ENCODE results near the gene NEXN.

NEXN gene

GRCh38 chr1:77983997-77984355 is 95.6 kb downstream of the NEXN start:
- H3K4me1 ChIP-seq (ENCODE audit: control insufficient read depth, low read length), result peaks cover 14% of the 10 kb centered on the region
- no peaks in the 10 kb centered on the region for H3K27me3 ChIP-seq (ENCODE audit: control insufficient read depth, low read length)
- H3K79me2 ChIP-seq (ENCODE audit: control insufficient read depth, low read length), result peaks cover 81% of the 10 kb centered on the region
- no peak overlapping the region for H3K27ac ChIP-seq (ENCODE audit: low read depth, low read length)
- peaks cover 40% of the 10 kb centered on the region for H3K36me3 ChIP-seq (ENCODE audit: control insufficient read depth, low read length)
- no peak overlapping the region for H3K4me2 ChIP-seq (ENCODE audit: low read length)
- H3K4me3 ChIP-seq (ENCODE audit: low read length), result no peak overlapping the region
- no peaks in the 10 kb centered on the region for H3K9me3 ChIP-seq (ENCODE audit: control insufficient read depth, insufficient read depth, low read length)
- H4K20me1 ChIP-seq (ENCODE audit: control insufficient read depth, insufficient read depth, low read depth, low read length), result peaks cover 3% of the 10 kb centered on the region; the same call in 1 of the 2 replicates
- TF ChIP-seq CTCF (IDR thresholded peaks at IDR 0.05; ENCODE audit: low read depth, low read length, poor library complexity, severe bottlenecking), result no peak
- no peak for TF ChIP-seq EZH2phosphoT487 (IDR thresholded peaks at IDR 0.05; ENCODE audit: borderline replicate concordance, low read length)
- no peaks in the 10 kb centered on the region for H3F3A ChIP-seq (ENCODE audit: control insufficient read depth, insufficient read depth)
- H3K9me2 ChIP-seq (replicated peaks; ENCODE audit: control insufficient read depth, low read length), result no peaks in the 10 kb centered on the region

- Histone ChIP-seq H3K4me3 (ENCODE audit: low read length) (no peak overlapping the region), H3K9me3 (ENCODE audit: control insufficient read depth, insufficient read depth, low read length) (no peaks in the 10 kb centered on the region), H3K36me3 (ENCODE audit: control insufficient read depth, low read length) (peaks cover 40% of the 10 kb centered on the region), H3F3A (ENCODE audit: control insufficient read depth, insufficient read depth) (no peaks in the 10 kb centered on the region), H3K27me3 (ENCODE audit: control insufficient read depth, low read length) (no peaks in the 10 kb centered on the region), H3K4me1 (ENCODE audit: control insufficient read depth, low read length) (peaks cover 15% of the 10 kb centered on the region), H3K9me2 (replicated peaks; ENCODE audit: control insufficient read depth, low read length) (no peaks in the 10 kb centered on the region), H3K4me2 (ENCODE audit: low read length) (no peak overlapping the region), H3K79me2 (ENCODE audit: control insufficient read depth, low read length) (peaks cover 83% of the 10 kb centered on the region), H4K20me1 (ENCODE audit: control insufficient read depth, insufficient read depth, low read depth, low read length) (peaks cover 3% of the 10 kb centered on the region; the same call in 1 of the 2 replicates), H3K27ac (ENCODE audit: low read depth, low read length) (no peak overlapping the region)
- TF ChIP-seq EZH2phosphoT487 (IDR thresholded peaks at IDR 0.05; ENCODE audit: borderline replicate concordance, low read length), result no peak
Observed at GRCh38 chr1:77984629-77985028, 96.2 kb downstream of the NEXN start.

- no peaks in the 10 kb centered on the region; the same call in 1 of the 2 replicates for H4K20me1 ChIP-seq (ENCODE audit: control insufficient read depth, insufficient read depth, low read depth, low read length)
- no peaks in the 10 kb centered on the region for H3K9me3 ChIP-seq (ENCODE audit: control insufficient read depth, insufficient read depth, low read length)
- H3K36me3 ChIP-seq (ENCODE audit: control insufficient read depth, low read length), result peaks cover 35% of the 10 kb centered on the region
- H3K27ac ChIP-seq (ENCODE audit: low read depth, low read length), result no peak overlapping the region
- peaks cover 82% of the 10 kb centered on the region for H3K79me2 ChIP-seq (ENCODE audit: control insufficient read depth, low read length)
- H3F3A ChIP-seq (ENCODE audit: control insufficient read depth, insufficient read depth), result no peaks in the 10 kb centered on the region
- H3K27me3 ChIP-seq (ENCODE audit: control insufficient read depth, low read length), result no peaks in the 10 kb centered on the region
- no peak overlapping the region for H3K4me2 ChIP-seq (ENCODE audit: low read length)
- no peak overlapping the region for H3K4me3 ChIP-seq (ENCODE audit: low read length)
- no peaks in the 10 kb centered on the region for H3K9me2 ChIP-seq (replicated peaks; ENCODE audit: control insufficient read depth, low read length)
- TF ChIP-seq CTCF (IDR thresholded peaks at IDR 0.05; ENCODE audit: low read depth, low read length, poor library complexity, severe bottlenecking) (no peak), EZH2phosphoT487 (IDR thresholded peaks at IDR 0.05; ENCODE audit: borderline replicate concordance, low read length) (no peak)
- H3K4me1 ChIP-seq (ENCODE audit: control insufficient read depth, low read length), result peaks cover 4% of the 10 kb centered on the region; the same call in 1 of the 2 replicates
Observed at GRCh38 chr1:77986810-77987209, 98.4 kb downstream of the NEXN start.

GRCh38 chr1:77987919-77988318 is 99.5 kb downstream of the NEXN start:
- Histone ChIP-seq H3F3A (ENCODE audit: control insufficient read depth, insufficient read depth) (no peaks in the 10 kb centered on the region), H3K9me3 (ENCODE audit: control insufficient read depth, insufficient read depth, low read length) (no peaks in the 10 kb centered on the region), H3K79me2 (ENCODE audit: control insufficient read depth, low read length) (peaks cover 73% of the 10 kb centered on the region), H3K36me3 (ENCODE audit: control insufficient read depth, low read length) (peaks cover 28% of the 10 kb centered on the region), H3K4me3 (ENCODE audit: low read length) (no peak overlapping the region), H3K9me2 (replicated peaks; ENCODE audit: control insufficient read depth, low read length) (no peaks in the 10 kb centered on the region), H4K20me1 (ENCODE audit: control insufficient read depth, insufficient read depth, low read depth, low read length) (no peaks in the 10 kb centered on the region), H3K27ac (ENCODE audit: low read depth, low read length) (no peak overlapping the region), H3K4me1 (ENCODE audit: control insufficient read depth, low read length) (peaks cover 4% of the 10 kb centered on the region; the same call in 1 of the 2 replicates), H3K4me2 (ENCODE audit: low read length) (no peak overlapping the region), H3K27me3 (ENCODE audit: control insufficient read depth, low read length) (no peaks in the 10 kb centered on the region)
- TF ChIP-seq CTCF (IDR thresholded peaks at IDR 0.05; ENCODE audit: low read depth, low read length, poor library complexity, severe bottlenecking), result no peak
- no peak for TF ChIP-seq EZH2phosphoT487 (IDR thresholded peaks at IDR 0.05; ENCODE audit: borderline replicate concordance, low read length)
